22Rv1 (cell line): ENCODE data around the gene RFC2.

Experiments used
- CTCF ChIP-seq: fragments of 450-650 bp; IDR thresholded peaks from 2 replicates; pipeline ENCODE4 v1.5.1; 2017; ENCODE audit warnings: mild to moderate bottlenecking
- ZFX ChIP-seq: fragments of 450-650 bp; IDR thresholded peaks from 2 replicates; pipeline ENCODE4 v1.6.1; 2017; ENCODE audit warnings: antibody characterized with exemption, borderline replicate concordance

- TF ChIP-seq CTCF (no peak), ZFX (no peak)
Observed at GRCh38 chr7:74299401-74299800, 45.2 kb upstream of the RFC2 start.
